ENCODE measurements around the gene ZNF611.

GRCh38 chr19:52739576-52739975 lies 4.7 kb upstream of the ZNF611 start:
- no peak for TF ChIP-seq CTCF (IDR thresholded peaks at IDR 0.05)
- no peak for TF ChIP-seq POLR2A (IDR thresholded peaks at IDR 0.05)
- TF ChIP-seq POLR2AphosphoS5 (IDR thresholded peaks at IDR 0.05), result no peak

Data from transverse colon (tissue), 4 donors.